ENCODE data around the gene CNGA2. TPM values are rescaled to one million over a fixed set of nuclear protein-coding genes. Genes with fewer than 3 reads are reported as not detected.

Gene CNGA2
- total and polyA plus RNA-seq, 2 experiments from 2014 or later, result not detected

DNA sequence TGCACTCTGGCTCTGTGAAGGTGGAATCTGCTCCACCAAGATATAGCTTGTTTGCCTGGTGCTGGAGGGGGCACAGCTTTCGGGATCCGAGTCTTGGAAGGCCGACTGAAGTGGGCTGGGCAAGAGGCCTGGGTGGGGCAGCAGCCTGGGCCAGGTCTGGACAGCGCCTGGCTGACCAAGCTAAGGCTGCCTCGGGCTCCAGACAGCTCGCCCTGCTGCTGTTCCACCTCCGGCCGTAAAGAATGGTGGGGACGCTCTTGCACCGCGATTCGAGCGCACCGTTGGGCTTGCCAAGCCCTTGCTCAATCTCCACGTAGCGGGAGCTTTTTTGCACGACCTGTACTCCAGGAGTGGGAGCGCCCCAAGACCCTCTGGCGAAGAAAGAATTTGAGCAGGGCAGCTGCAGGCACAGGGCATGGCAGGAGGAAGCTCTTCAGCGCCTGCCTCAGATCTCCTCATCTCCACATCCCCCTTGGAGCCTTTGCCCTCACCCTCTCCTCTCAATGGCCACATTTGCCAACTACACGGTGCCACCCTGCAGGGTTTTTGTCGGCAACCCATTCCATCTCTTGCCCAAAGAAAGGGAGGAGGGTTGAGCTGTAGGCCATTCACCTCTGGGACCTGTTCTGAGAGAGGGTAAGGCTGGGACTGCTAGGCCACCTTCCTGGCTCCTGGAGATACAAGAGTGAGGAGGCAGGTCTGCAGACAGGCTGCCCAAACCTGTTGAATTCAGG is 18.9 kb downstream of the CNGA2 start:
- H2AFZ ChIP-seq, result no peak overlapping the region
- peak; percentile 74 for DNase-seq (ENCODE audit: low spot score)
- no peaks in the 10 kb centered on the region for H3K79me2 ChIP-seq
- H3K9me3 ChIP-seq (ENCODE audit: low read depth), result no peaks in the 10 kb centered on the region
- H3K9me2 ChIP-seq (replicated peaks; ENCODE audit: insufficient read depth), result no peaks in the 10 kb centered on the region
- no peaks in the 10 kb centered on the region for H3K4me1 ChIP-seq (ENCODE audit: insufficient read depth)
- no peak overlapping the region for H3K27ac ChIP-seq
- H3K27me3 ChIP-seq, result no peaks in the 10 kb centered on the region
- no peak overlapping the region for H3K4me2 ChIP-seq
- TF ChIP-seq, protein P1, sequence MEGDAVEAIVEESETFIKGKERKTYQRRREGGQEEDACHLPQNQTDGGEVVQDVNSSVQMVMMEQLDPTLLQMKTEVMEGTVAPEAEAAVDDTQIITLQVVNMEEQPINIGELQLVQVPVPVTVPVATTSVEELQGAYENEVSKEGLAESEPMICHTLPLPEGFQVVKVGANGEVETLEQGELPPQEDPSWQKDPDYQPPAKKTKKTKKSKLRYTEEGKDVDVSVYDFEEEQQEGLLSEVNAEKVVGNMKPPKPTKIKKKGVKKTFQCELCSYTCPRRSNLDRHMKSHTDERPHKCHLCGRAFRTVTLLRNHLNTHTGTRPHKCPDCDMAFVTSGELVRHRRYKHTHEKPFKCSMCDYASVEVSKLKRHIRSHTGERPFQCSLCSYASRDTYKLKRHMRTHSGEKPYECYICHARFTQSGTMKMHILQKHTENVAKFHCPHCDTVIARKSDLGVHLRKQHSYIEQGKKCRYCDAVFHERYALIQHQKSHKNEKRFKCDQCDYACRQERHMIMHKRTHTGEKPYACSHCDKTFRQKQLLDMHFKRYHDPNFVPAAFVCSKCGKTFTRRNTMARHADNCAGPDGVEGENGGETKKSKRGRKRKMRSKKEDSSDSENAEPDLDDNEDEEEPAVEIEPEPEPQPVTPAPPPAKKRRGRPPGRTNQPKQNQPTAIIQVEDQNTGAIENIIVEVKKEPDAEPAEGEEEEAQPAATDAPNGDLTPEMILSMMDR (IDR thresholded peaks at IDR 0.05; ENCODE audit: poor library complexity), result peak; percentile 60
- TF ChIP-seq EZH2 (IDR thresholded peaks at IDR 0.05; ENCODE audit: borderline replicate concordance), result no peak
- TF ChIP-seq EZH2phosphoT487 (IDR thresholded peaks at IDR 0.05; ENCODE audit: low read depth, severe bottlenecking, unreplicated experiment), result no peak
- 44% methylated on average over 13 of the region's 22 CpGs for WGBS (ENCODE audit: low lambda C conversion rate, missing lambda C conversion rate)
- H3K4me3 ChIP-seq, result no peak overlapping the region
- H3K36me3 ChIP-seq (replicated peaks; ENCODE audit: insufficient read depth, low read depth), result no peaks in the 10 kb centered on the region
- no peaks in the 10 kb centered on the region for H4K20me1 ChIP-seq (ENCODE audit: insufficient read depth, poor library complexity, severe bottlenecking)

DNA sequence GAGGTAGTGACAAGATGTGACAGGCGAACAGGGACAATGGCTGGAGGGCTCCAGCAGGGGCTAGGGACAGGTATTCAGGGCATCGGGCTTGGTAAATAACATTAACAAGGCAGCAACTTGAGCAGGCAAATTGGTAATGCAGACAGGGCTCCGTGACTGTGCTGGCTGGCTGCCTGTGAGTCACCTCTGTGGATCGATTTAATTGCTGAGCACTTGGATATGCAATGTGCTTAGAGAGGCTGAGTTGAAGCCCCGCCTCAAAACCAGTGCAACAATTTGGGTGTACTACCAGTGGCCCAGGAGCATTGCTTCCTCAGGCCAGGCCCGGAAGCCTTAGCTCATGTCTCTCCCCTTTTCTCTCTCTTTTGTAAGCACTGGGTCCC is 19.5 kb downstream of the CNGA2 start:
- 61% methylated on average over 6 of the region's 6 CpGs for WGBS (ENCODE audit: low lambda C conversion rate, missing lambda C conversion rate)
- H3K27me3 ChIP-seq, result no peaks in the 10 kb centered on the region
- no peak overlapping the region for H3K4me2 ChIP-seq
- no peaks in the 10 kb centered on the region for H3K36me3 ChIP-seq (replicated peaks; ENCODE audit: insufficient read depth, low read depth)
- H3K9me2 ChIP-seq (replicated peaks; ENCODE audit: insufficient read depth), result no peaks in the 10 kb centered on the region
- H3K4me1 ChIP-seq (ENCODE audit: insufficient read depth), result no peaks in the 10 kb centered on the region
- H2AFZ ChIP-seq, result no peak overlapping the region
- H3K9me3 ChIP-seq (ENCODE audit: low read depth), result no peaks in the 10 kb centered on the region
- no peaks in the 10 kb centered on the region for H4K20me1 ChIP-seq (ENCODE audit: insufficient read depth, poor library complexity, severe bottlenecking)
- no peak for DNase-seq (ENCODE audit: low spot score)
- H3K27ac ChIP-seq, result no peak overlapping the region
- no peak for TF ChIP-seq EZH2phosphoT487 (IDR thresholded peaks at IDR 0.05; ENCODE audit: low read depth, severe bottlenecking, unreplicated experiment)
- TF ChIP-seq, protein P1 (IDR thresholded peaks at IDR 0.05; ENCODE audit: poor library complexity), result no peak
- TF ChIP-seq EZH2 (IDR thresholded peaks at IDR 0.05; ENCODE audit: borderline replicate concordance), result no peak
- H3K4me3 ChIP-seq, result no peak overlapping the region
- H3K79me2 ChIP-seq, result no peaks in the 10 kb centered on the region

DNA sequence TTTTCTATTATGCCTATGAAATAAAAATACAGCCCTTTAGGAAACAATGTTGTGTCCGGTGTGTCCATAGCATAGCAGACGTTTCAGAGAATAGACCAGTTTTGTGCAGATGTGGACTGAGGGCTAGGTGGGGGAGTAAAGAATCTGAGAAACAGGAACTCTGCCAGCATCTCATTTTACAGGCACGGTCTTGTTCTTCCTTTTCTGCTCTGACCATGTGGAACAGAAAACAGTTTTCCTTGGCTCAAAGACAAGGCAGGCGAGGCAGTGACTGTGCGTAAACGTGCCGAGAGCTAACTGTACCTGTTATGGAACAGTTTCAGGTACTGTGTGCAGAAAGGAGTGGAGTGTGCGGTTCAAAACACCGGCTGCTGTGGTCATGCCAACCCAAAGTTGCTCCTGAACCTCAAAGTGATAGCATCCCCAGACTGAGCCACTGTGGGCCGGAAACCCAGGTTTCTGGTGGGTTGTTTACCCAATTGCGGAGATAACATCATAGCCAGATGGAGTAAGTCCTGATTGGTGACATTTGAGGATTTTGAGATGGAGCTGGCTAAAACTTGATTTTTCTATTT is 20.2 kb downstream of the CNGA2 start:
- H3K27me3 ChIP-seq, result no peaks in the 10 kb centered on the region
- H4K20me1 ChIP-seq (ENCODE audit: insufficient read depth, poor library complexity, severe bottlenecking), result no peaks in the 10 kb centered on the region
- no peak overlapping the region for H3K4me3 ChIP-seq
- no peaks in the 10 kb centered on the region for H3K9me2 ChIP-seq (replicated peaks; ENCODE audit: insufficient read depth)
- H3K27ac ChIP-seq, result no peak overlapping the region
- H3K4me1 ChIP-seq (ENCODE audit: insufficient read depth), result no peaks in the 10 kb centered on the region
- TF ChIP-seq EZH2 (IDR thresholded peaks at IDR 0.05; ENCODE audit: borderline replicate concordance), result no peak
- no peak for TF ChIP-seq EZH2phosphoT487 (IDR thresholded peaks at IDR 0.05; ENCODE audit: low read depth, severe bottlenecking, unreplicated experiment)
- TF ChIP-seq, protein P1 (IDR thresholded peaks at IDR 0.05; ENCODE audit: poor library complexity), result no peak
- H3K36me3 ChIP-seq (replicated peaks; ENCODE audit: insufficient read depth, low read depth), result no peaks in the 10 kb centered on the region
- DNase-seq (ENCODE audit: low spot score), result no peak
- 77% methylated on average over 11 of the region's 11 CpGs for WGBS (ENCODE audit: low lambda C conversion rate, missing lambda C conversion rate)
- no peak overlapping the region for H2AFZ ChIP-seq
- H3K4me2 ChIP-seq, result no peak overlapping the region
- no peaks in the 10 kb centered on the region for H3K79me2 ChIP-seq
- H3K9me3 ChIP-seq (ENCODE audit: low read depth), result no peaks in the 10 kb centered on the region
